Upper lobe of left lung (tissue), 6 donors: ENCODE measurements around the gene SIDT2. TPM values are rescaled to one million over a fixed set of nuclear protein-coding genes. Genes with fewer than 3 reads are reported as not detected.

Experiments
- ATAC-seq, 2 donors: fragments of 200-7000 bp; cut with Tn5 transposase; one replicate each; pipeline ENCODE4 v1.9.1; 2022; ENCODE audit warnings: mild to moderate bottlenecking in 2 of 2, moderate library complexity in 2 of 2; ENCODE audit not compliant: low FRiP score in 2 of 2
- DNase-seq, 2 donors: peaks; one replicate each; pipeline ENCODE4 v3.0.0-alpha.2; 2019 to 2020
- H3K27ac ChIP-seq, 4 donors: fragments of 200-600 bp; sonication (generic); one replicate each; pipeline ENCODE4 v1.5.1; 2016 to 2019
- H3K27me3 ChIP-seq, 4 donors: fragments of 200-600 bp; sonication (generic); one replicate each; pipeline ENCODE4 v1.5.1; 2017 to 2019
- H3K36me3 ChIP-seq, 4 donors: fragments of 200-600 bp; sonication (generic); one replicate each; pipeline ENCODE4 v1.5.1; 2016 to 2019
- H3K4me1 ChIP-seq, 4 donors: fragments of 200-600 bp; sonication (generic); one replicate each; pipeline ENCODE4 v1.5.1; 2018 to 2019
- H3K4me3 ChIP-seq, 4 donors: fragments of 200-600 bp; sonication (generic); one replicate each; pipeline ENCODE4 v1.5.1; 2017 to 2019; ENCODE audit warnings: mild to moderate bottlenecking in 2 of 4, moderate library complexity in 1 of 4
- H3K9me3 ChIP-seq, 4 donors: fragments of 200-600 bp; sonication (generic); one replicate each; pipeline ENCODE4 v1.5.1; 2018 to 2019
- CTCF ChIP-seq, 6 experiments: fragments of 450-650 bp in 4 of 6; fragments of 200-600 bp in 2 of 6; sonication (generic) in 2 of 6; IDR thresholded peaks; one replicate each; pipeline ENCODE4 v1.5.1; 2016 to 2019; ENCODE audit warnings: antibody characterized with exemption in 6 of 6
- EP300 ChIP-seq, 4 donors: sonication (generic); formaldehyde crosslinking; IDR thresholded peaks; one replicate each; pipeline ENCODE4 v1.5.1; 2017; ENCODE audit warnings: antibody characterized with exemption in 4 of 4, control low read depth in 2 of 4
- POLR2A ChIP-seq, 4 donors: fragments of 450-650 bp; IDR thresholded peaks; one replicate each; pipeline ENCODE4 v1.5.1; 2016 to 2017; ENCODE audit warnings: antibody characterized with exemption in 4 of 4, mild to moderate bottlenecking in 2 of 4
- POLR2AphosphoS5 ChIP-seq, 2 donors: sonication (generic); formaldehyde crosslinking; IDR thresholded peaks; one replicate each; pipeline ENCODE4 v1.5.1; 2017; ENCODE audit warnings: antibody characterized with exemption in 2 of 2
- WGBS, 2 donors: methylation state at CpG; one replicate each; pipeline ENCODE4 v1.1.5; 2017 to 2018; 5-methylcytosine and 5-hydroxymethylcytosine counted together
- total RNA-seq, 6 donors: library from RNA; depleted of rRNA in 4 of 6; stranded (reverse); fragments of >200 nt in 4 of 6; gene quantifications; one replicate each; pipeline versions ENCODE4 v1.1.0 to v1.2.1, GENCODE V29; 2016 to 2021
- donor health status: DM: no; HTN: no; CAD: no; lungs with moderate emphysema.
- donor health status: DM: no; HTN: yes; CAD: no; lungs with severe emphysema.

Gene SIDT2
- total RNA-seq, 6 donors from 2014 or later = 62.8 to 287 (median 153) TPM

- WGBS, 2 donors = 93 to 97% methylated on average over 16 of the region's 16 CpGs
- no peaks in the 10 kb centered on the region for H3K9me3 ChIP-seq
- TF ChIP-seq POLR2A (IDR thresholded peaks at IDR 0.05) (no peak), CTCF (IDR thresholded peaks at IDR 0.05) (no peak), POLR2AphosphoS5 (IDR thresholded peaks at IDR 0.05) (no peak), EP300 (IDR thresholded peaks at IDR 0.05) (no peak)
- peaks cover 0 to 23% (median 7%) of the 10 kb centered on the region in 4 donors for H3K4me1 ChIP-seq
- peak; percentile 18 to 73 for DNase-seq
- H3K27me3 ChIP-seq = no peaks in the 10 kb centered on the region
- ATAC-seq = no peak
- peaks cover 0 to 80% (median 59%) of the 10 kb centered on the region in 4 donors for H3K36me3 ChIP-seq
- H3K4me3 ChIP-seq = no peak overlapping the region
- H3K27ac ChIP-seq = peak overlapping the region in 3 of 4 donors; percentile 35 to 77 (median 62)
Measured at GRCh38 chr11:117187799-117188481, 9.4 kb downstream of the SIDT2 start.

GRCh38 chr11:117188620-117189081, 10.1 kb downstream of the SIDT2 start:
- Histone ChIP-seq H3K9me3 (no peaks in the 10 kb centered on the region), H3K4me1 (peaks cover 0 to 23% (median 7%) of the 10 kb centered on the region in 4 donors), H3K4me3 (no peak overlapping the region), H3K27me3 (no peaks in the 10 kb centered on the region), H3K27ac (peak overlapping the region in 3 of 4 donors; percentile 35 to 77 (median 62)), H3K36me3 (peaks cover 0 to 82% (median 63%) of the 10 kb centered on the region in 4 donors)
- 82 to 88% methylated on average over 16 to 20 of the region's 20 CpGs for WGBS, 2 donors
- peak in 1 of 2 donors; percentile 66 for DNase-seq
- TF ChIP-seq POLR2A (IDR thresholded peaks at IDR 0.05) = peak in 1 of 4 donors; percentile 57
- peak in 1 of 2 donors; percentile 29 for TF ChIP-seq POLR2AphosphoS5 (IDR thresholded peaks at IDR 0.05)
- TF ChIP-seq CTCF (IDR thresholded peaks at IDR 0.05) = no peak
- ATAC-seq = peak in 1 of 2 donors; percentile 61

- peaks cover 0 to 22% (median 5%) of the 10 kb centered on the region in 4 donors for H3K4me1 ChIP-seq
- no peaks in the 10 kb centered on the region for H3K9me3 ChIP-seq
- H3K27me3 ChIP-seq = no peaks in the 10 kb centered on the region
- DNase-seq (peak; percentile 66 to 82), ATAC-seq (peak in 1 of 2 donors; percentile 72)
- TF ChIP-seq EP300 (IDR thresholded peaks at IDR 0.05) (peak in 1 of 4 donors; percentile 22), POLR2AphosphoS5 (IDR thresholded peaks at IDR 0.05) (no peak), POLR2A (IDR thresholded peaks at IDR 0.05) (peak in 1 of 4 donors; percentile 10), CTCF (IDR thresholded peaks at IDR 0.05) (no peak)
- H3K4me3 ChIP-seq = no peak overlapping the region
- peaks cover 0 to 83% (median 64%) of the 10 kb centered on the region in 4 donors for H3K36me3 ChIP-seq
- WGBS, 2 donors = 77 to 83% methylated on average over 13 to 20 of the region's 22 CpGs
- H3K27ac ChIP-seq = peak overlapping the region in 3 of 4 donors; percentile 20 to 77 (median 62)
Measured at GRCh38 chr11:117189191-117189940, 10.8 kb downstream of the SIDT2 start.

GRCh38 chr11:117189941-117190544, 11.5 kb downstream of the SIDT2 start:
- TF ChIP-seq POLR2A (IDR thresholded peaks at IDR 0.05) (no peak), CTCF (IDR thresholded peaks at IDR 0.05) (no peak), POLR2AphosphoS5 (IDR thresholded peaks at IDR 0.05) (no peak), EP300 (IDR thresholded peaks at IDR 0.05) (no peak)
- Histone ChIP-seq H3K27ac (peak overlapping the region in 2 of 4 donors; percentile 55 to 77), H3K36me3 (peaks cover 0 to 86% (median 65%) of the 10 kb centered on the region in 4 donors), H3K9me3 (no peaks in the 10 kb centered on the region), H3K4me3 (no peak overlapping the region), H3K27me3 (no peaks in the 10 kb centered on the region), H3K4me1 (peaks cover 0 to 17% (median 3%) of the 10 kb centered on the region in 4 donors)
- DNase-seq = peak; percentile 15 to 50
- 83 to 87% methylated on average over 5 to 8 of the region's 8 CpGs for WGBS, 2 donors
- ATAC-seq = no peak
